ENCODE measurements around the gene LRRC39.
"Not testable (repeated sequence)": the region's sequence is repeated elsewhere in the genome, so short reads cannot be mapped to it uniquely, and the experiment has no call there.

The LRRC39 gene

DNA sequence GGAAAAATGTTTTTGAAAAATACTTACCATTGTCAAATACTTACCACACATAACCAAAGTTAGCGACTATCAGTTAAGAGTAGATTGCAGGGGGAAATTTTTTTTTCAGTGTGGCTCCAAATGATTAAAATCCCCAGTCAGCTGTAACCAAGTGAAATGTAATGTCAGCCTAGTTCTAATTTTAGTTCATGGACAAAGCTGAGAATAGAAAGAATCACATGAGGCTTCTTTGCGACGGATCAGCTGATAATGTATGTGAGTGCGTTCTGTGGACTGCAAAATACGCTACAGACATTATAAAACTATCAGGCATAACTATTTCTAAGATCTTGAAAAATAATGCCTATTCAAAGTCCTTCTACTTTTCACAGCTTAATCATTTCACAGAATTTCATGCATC lies at the start of gene LRRC39:
TSS of gene LRRC39 (minus strand) at position 166 of the 400 bp plus-strand sequence. CDS start 9,740 bp downstream, outside the sequence.
- no peak for DNase-seq (ENCODE audit: low read depth in 2 of 2)

DNA sequence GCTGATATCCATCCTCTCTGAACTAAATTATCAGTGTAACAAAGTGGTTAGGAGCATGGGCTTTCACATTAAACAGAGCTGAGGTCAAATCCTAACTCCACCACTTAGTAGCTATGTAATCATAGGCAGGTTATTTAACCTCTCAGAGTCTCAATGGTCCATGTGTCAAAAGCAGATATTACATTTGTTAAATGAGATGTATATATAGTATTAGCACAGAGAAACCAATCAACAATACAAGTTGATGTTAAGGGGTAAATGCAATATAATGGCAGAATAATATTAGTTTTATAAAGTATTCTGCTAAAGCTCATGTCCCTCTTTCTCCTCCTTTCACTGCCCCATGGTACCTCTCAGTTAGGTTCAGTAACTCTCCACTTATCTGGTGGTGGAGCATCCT lies 44.4 kb upstream of the LRRC39 start:
- no peak for DNase-seq (ENCODE audit: low read depth in 2 of 2)

DNA sequence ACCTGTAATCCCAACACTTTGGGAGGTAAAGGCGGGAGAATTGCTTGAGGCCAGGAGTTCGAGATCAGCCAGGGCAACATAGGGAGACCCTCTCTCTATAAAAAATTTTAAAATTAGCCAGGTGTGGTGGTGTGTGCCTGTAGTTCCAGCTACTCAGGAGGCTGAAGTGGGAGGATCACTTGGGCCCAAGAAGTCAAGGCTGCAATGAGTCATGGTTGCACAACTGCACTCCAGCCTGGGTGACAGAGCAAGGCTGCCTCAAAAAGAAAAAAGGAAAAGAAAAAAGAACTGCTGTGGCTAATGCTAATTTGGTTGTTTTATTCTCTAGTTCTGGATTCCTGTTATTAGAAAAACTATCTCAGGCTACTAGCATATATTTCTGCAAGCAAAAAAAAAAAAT lies 41.8 kb upstream of the LRRC39 start:
- DNase-seq (ENCODE audit: low read depth in 2 of 2): no peak

DNA sequence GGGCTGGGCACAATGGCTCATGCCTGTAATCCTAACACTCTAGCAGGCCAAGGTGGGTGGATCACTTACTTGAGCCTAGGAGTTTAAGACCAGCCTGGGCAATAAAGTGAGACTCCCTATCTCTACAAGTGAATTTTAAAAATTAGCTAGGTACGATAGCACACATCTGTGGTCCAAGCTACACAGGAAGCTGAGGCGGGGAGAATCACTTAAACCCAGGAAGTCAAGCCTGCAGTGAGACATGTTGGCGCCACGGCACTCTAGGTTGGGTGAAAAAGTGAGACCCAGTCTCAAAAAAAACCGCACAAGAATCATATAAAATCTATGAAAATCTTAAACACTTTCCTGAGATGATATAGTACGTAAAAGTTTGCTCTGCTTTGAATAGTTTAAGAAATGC lies 41.4 kb upstream of the LRRC39 start:
- no peak for DNase-seq (ENCODE audit: low read depth in 2 of 2)

DNA sequence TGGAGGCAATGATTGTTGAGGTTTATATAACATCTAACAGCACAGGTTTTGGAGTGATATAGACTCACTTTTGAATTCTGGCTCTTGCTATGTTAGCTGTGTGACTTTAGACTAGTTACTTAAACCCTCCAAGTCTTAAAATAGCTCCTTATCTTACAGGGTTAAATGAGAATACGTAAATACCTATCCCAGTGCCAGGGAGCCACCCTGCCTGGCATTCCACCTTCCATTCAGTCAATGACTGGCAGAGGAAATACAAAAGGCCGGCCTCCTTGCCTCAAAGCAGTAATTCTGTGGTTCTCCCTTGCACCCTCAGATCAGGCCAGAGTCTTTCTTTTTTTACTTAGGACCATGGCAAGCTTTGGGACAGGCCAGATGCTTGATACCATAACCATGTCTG lies 39.8 kb upstream of the LRRC39 start:
- DNase-seq (ENCODE audit: low read depth in 2 of 2): no peak

GRCh38 chr1:100215101-100215500 lies 37.0 kb upstream of the LRRC39 start:
- no peak for DNase-seq (ENCODE audit: low read depth in 2 of 2)

DNA sequence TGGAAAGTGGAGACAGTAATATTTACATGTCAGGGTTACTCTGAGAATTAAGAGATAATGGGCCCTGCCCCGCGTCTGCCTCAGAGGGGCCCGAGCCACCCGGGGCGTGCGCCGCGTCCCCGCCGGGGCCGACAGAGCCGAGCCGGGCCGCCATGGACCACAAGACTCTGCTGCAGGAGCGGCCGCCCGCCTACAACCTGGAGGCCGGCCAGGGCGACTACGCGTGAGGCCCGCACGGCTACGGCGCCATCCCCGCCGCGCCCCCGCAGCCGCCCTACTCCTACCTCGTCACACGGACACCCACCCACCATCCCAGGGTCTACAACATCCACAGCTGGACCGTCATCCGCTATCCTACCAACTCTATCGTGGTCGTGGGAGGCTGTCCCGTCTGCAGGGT lies 35.1 kb upstream of the LRRC39 start:
- no peak for DNase-seq (ENCODE audit: low read depth in 2 of 2)

DNA sequence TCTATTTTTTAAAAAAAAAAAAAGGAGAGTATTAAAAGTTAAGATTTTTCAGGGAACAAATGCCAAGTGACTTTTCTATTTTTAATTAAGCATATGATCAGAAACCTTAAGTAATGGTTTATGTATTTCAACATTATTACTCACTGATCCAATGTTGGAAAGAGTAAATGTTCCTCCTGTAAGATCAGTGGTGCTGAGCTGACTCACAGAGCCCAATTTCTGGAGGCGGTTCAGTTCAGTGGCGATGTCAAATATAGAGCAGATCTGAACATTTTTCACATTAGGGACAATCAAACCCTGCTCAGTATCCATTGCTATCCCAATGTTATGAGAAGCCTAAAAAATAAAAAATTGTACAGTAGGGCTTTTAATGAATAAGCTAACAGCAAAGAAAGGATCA lies 28.2 kb upstream of the LRRC39 start:
- DNase-seq (ENCODE audit: low read depth in 2 of 2): no peak

DNA sequence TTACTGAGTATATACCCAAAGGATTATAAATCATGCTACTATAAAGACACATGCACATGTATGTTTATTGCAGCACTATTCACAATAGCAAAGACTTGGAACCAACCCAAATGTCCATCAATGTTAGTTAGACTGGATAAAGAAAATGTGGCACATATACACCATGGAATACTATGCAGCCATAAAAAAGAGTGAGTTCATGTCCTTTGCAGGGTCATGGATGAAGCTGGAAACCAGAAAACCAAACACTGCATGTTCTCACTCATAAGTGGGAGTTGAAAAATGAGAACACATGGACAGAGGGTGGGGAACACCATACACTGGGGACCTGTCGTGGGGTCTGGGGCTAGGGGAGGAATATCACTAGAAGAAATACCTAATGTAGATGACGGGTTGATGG lies 27.5 kb upstream of the LRRC39 start:
- not testable (repeated sequence) for DNase-seq (ENCODE audit: low read depth in 2 of 2)

DNA sequence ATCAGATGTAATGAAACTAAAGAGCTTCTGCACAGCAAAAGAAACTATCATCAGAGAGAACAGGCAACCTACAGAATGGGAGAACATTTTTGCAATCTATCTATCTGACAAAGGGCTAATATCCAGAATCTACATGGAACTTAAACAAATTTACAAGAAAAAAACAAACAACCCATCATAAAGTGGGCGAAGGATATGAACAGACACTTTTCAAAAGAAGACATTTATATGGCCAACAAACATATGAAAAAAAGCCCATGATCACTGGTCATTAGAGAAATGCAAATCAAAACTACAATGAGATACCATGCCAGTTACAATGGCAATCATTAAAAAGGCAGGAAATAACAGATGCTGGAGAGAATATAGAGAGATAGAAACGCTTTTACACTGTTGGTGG lies 27.0 kb upstream of the LRRC39 start:
- not testable (repeated sequence) for DNase-seq (ENCODE audit: low read depth in 2 of 2)

DNA sequence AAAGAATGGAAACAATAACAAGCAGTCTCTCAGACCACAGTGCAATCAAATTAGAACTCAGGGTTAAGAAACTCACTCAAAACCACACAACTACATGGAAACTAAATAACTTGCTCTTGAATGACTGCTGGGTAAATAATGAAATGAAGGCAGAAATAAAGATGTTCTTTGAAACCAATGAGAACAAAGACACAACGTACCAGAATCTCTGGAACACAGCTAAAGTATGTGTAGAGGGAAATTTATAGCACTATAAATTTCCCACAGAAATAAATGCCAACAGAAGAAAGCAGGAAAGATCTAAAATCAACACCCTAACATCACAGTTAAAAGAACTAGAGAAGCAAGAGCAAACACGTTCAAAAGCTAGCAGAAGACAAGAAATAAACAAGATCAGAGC lies 24.6 kb upstream of the LRRC39 start:
- not testable (repeated sequence) for DNase-seq (ENCODE audit: low read depth in 2 of 2)

- not testable (repeated sequence) for DNase-seq (ENCODE audit: low read depth in 2 of 2)
Observed at GRCh38 chr1:100200060-100200459, 22.0 kb upstream of the LRRC39 start.

DNA sequence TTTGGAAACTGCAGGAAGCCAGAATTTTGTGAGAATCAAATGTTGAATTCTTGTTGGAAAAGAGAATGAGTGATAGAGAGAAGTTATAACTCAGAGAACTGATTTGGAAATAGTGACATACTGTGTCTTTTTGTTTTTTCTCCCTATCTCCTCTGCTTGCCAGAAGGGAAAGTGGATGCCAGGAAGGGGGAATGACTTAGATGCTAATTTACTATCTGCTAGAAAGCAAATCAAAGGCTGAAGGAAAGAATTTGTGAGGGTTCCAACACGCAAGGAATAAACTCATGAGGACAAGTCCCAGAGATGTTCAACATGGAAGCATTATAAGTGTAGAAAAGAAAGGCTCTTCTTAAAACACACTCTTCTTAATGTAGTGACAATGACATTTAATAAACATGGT lies 20.5 kb upstream of the LRRC39 start:
- no peak for DNase-seq (ENCODE audit: low read depth in 2 of 2)

DNA sequence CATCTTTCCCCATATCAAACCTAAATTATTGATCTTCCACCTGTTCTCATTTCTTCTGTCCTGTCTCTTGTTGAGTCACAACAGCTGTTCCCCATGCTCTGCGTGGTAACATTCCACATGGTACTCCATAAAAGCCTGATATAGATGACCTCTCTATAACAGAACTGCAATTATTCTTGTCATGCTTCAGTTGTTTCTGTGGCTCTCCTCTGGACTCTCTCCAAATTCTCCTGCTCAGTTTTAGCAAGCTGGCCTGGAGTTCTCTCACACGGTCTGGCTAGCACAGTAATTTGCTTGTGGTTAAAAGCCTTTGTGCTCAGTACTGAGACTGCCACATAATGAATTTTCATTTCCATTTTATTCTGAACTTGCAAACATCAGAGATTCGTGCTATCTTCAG lies 10.6 kb upstream of the LRRC39 start:
- DNase-seq (ENCODE audit: low read depth in 2 of 2): no peak

DNA sequence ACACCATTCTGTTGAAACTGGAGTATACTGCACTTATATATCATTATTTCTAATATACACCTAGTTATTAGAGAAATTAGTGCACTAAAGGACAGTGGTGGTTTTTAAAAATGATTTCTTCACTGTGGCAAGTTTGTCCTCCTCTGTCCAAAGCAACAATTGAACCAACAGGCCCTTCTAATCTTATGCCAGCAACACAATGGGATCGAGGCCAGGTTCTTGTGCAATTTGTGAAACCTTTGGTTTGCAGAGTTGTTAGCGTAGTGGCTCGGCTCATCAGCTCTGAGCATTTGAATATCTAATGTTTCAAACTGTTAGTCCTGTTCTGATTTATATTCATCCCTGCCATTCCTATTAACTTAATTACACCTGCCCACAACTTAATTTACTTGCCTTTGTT lies 9.9 kb upstream of the LRRC39 start:
- DNase-seq (ENCODE audit: low read depth in 2 of 2): no peak

DNA sequence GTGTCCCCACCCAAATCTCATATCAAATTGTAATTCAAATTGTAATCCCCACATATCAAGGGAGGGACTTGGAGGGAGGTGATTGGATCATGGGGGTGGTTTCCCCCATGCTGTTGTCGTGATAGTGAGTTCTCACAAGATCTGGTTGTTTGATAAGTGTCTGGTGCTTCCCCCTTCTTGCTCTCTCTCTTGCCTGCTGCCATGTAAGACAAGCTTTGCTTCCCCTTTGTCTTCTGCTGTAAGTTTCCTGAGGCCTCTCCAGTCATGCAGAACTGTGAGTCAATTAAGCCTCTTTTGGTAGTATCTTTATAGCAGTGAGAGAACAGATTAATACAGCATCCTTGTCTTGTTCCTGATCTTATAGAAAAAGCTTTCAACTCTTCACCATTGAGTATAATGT lies 6.5 kb upstream of the LRRC39 start:
- DNase-seq (ENCODE audit: low read depth in 2 of 2): no peak

GRCh38 chr1:100183370-100183769 lies 5.3 kb upstream of the LRRC39 start:
- DNase-seq (ENCODE audit: low read depth in 2 of 2): no peak

GRCh38 chr1:100177295-100178041 lies 588 bp downstream of the LRRC39 start:
- DNase-seq (ENCODE audit: low read depth in 2 of 2): no peak

DNA sequence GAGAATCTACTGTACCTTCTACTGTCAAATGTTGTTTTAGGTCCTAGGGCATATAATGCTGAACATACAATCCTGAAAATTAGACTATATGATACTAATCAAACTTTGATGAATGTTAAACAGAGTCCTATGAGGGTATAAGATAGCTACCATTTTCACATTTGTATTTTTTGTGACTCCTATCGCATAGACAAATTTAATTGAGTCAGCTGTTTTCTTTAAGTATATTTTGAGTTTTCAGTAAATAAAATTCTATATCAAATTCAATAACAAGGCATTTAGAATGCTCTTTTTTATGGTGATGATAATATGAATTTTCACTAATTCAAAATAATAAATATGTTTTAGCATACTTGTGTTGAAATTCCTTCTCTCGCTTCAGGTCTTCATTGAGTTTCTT lies 10.0 kb downstream of the LRRC39 start:
- DNase-seq (ENCODE audit: low read depth in 2 of 2): no peak

GRCh38 chr1:100164702-100165101 lies 13.4 kb downstream of the LRRC39 start:
- DNase-seq (ENCODE audit: low read depth in 2 of 2): no peak

DNA sequence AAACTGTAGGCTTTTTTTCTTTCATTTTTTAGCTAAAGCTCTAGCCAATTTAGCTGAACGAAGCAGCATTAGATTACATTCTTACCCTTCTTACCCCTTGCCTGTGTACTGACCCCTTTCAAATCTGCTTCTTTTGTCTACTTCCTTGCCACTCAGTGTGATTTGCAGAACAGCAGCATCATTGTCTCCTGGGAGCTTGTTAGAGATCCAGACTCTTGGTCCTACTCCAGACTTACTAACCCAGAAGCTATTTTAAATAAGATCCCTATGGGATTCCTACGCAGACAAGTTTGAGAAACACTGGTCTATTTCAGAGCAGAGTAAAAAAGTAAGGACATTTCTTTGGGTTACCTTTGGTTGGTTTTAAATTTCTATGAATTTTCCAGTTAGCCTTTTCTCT lies 13.8 kb downstream of the LRRC39 start:
- no peak for DNase-seq (ENCODE audit: low read depth in 2 of 2)

- no peak for DNase-seq (ENCODE audit: low read depth in 2 of 2)
Observed at GRCh38 chr1:100162881-100163280, 15.2 kb downstream of the LRRC39 start.

DNA sequence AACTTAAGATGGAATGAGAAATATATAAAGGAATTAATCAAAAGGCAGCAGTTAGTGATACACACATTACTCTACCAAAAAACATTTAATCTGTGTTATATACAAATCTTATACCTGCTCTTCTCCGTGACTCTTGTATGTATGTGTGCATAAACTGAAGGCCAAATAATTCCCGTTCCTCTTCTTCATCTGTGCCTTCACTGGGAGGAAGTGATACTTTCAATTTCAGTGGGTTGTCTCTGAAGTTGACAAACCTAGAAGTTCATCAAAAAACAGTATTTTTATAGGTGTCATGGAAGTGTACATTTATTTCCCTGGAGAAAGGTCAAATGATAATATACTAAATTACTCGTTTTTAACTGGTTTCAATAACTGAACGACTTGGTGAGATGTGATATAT lies 25.8 kb downstream of the LRRC39 start:
- no peak for DNase-seq (ENCODE audit: low read depth in 2 of 2)

DNA sequence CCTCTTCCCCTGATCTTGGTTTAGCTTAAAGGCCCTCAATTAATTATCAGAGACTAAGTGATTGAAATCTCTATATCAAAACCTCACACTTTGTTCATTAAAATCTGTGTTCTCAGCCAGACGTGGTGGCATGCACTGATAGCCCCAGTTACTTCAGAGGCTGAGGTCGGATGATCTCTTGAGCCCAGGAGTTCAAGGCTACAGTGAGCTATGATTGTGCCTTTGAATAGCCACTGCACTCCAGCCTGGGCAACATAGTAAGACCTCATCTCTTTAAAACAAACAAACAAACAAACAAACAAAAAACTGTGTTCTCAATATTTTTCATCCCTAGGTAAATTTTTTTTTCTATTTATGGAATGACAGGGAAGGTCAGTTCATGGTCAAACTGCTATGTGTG lies 26.4 kb downstream of the LRRC39 start:
- no peak for DNase-seq (ENCODE audit: low read depth in 2 of 2)

Data from stimulated activated CD4-positive, alpha-beta T cell treated with anti-CD3 and anti-CD28 coated beads, Interleukin-1b, Interleukin-23, amount 100 ng/mL, for 4 hours (primary cell).